Neutrophil (primary cell): ENCODE data around the gene CLIC3.

Source experiments
- H3K27ac ChIP-seq: fragments of 200-600 bp; sonication (generic); 2 replicates; pipeline ENCODE4 v1.5.1; 2016; ENCODE audit warnings: mild to moderate bottlenecking, moderate library complexity
- H3K27me3 ChIP-seq: fragments of 200-600 bp; sonication (generic); 2 replicates; pipeline ENCODE4 v1.6.0; 2016; ENCODE audit warnings: mild to moderate bottlenecking
- H3K36me3 ChIP-seq: fragments of 200-600 bp; sonication (generic); 2 replicates; pipeline ENCODE4 v1.5.1; 2017
- H3K4me1 ChIP-seq, 2 experiments: fragments of 200-600 bp in 1 of 2; sonication (generic) in 1 of 2; 1 replicate in 1 of 2; 2 replicates in 1 of 2; pipeline versions ENCODE4 v1.5.1 to v1.6.1; 2013 to 2016; ENCODE audit warnings: low read depth in 1 of 2, low read length in 1 of 2, mild to moderate bottlenecking in 1 of 2, moderate library complexity in 1 of 2; ENCODE audit not compliant: control insufficient read depth in 1 of 2, insufficient read depth in 1 of 2
- H3K4me3 ChIP-seq, 2 experiments: fragments of 200-600 bp in 1 of 2; sonication (generic) in 1 of 2; 1 replicate in 1 of 2; 2 replicates in 1 of 2; pipeline ENCODE4 v1.5.1; 2013 to 2016; ENCODE audit warnings: low read depth in 1 of 2, low read length in 1 of 2, mild to moderate bottlenecking in 1 of 2, moderate library complexity in 1 of 2
- H3K9me3 ChIP-seq: fragments of 200-600 bp; sonication (generic); 2 replicates; pipeline ENCODE4 v1.5.1; 2016
- CTCF ChIP-seq: fragments of 200-600 bp; sonication (generic); IDR thresholded peaks from 2 replicates; pipeline ENCODE4 v1.5.1; 2016; ENCODE audit warnings: antibody characterized with exemption

CLIC3 gene

GRCh38 chr9:137011156-137011555 is 14.8 kb upstream of the CLIC3 start:
- H3K4me1 ChIP-seq, result no peaks in the 10 kb centered on the region
- no peak overlapping the region for H3K27ac ChIP-seq
- peaks cover 96% of the 10 kb centered on the region for H3K36me3 ChIP-seq
- H3K9me3 ChIP-seq, result no peaks in the 10 kb centered on the region
- no peaks in the 10 kb centered on the region for H3K27me3 ChIP-seq
- no peak for TF ChIP-seq CTCF
- no peak overlapping the region for H3K4me3 ChIP-seq

GRCh38 chr9:137009938-137010732 is 13.8 kb upstream of the CLIC3 start:
- H3K4me1 ChIP-seq, result no peaks in the 10 kb centered on the region
- no peak overlapping the region for H3K27ac ChIP-seq
- no peaks in the 10 kb centered on the region for H3K27me3 ChIP-seq
- H3K36me3 ChIP-seq, result peaks cover 86% of the 10 kb centered on the region
- TF ChIP-seq CTCF, result no peak
- H3K4me3 ChIP-seq, result no peak overlapping the region
- no peaks in the 10 kb centered on the region for H3K9me3 ChIP-seq

- no peak for TF ChIP-seq CTCF
- peaks cover 77% of the 10 kb centered on the region for H3K36me3 ChIP-seq
Observed at GRCh38 chr9:137009217-137009616, 12.8 kb upstream of the CLIC3 start.

GRCh38 chr9:137008312-137008711 is 11.9 kb upstream of the CLIC3 start:
- Histone ChIP-seq H3K4me1 (no peaks in the 10 kb centered on the region), H3K9me3 (no peaks in the 10 kb centered on the region), H3K27ac (no peak overlapping the region), H3K4me3 (no peak overlapping the region), H3K27me3 (no peaks in the 10 kb centered on the region), H3K36me3 (peaks cover 68% of the 10 kb centered on the region)
- no peak for TF ChIP-seq CTCF

More at GRCh38 chr9:137009217-137009616, 12.8 kb upstream of the CLIC3 start:
- no peaks in the 10 kb centered on the region for H3K9me3 ChIP-seq
- H3K4me1 ChIP-seq, result no peaks in the 10 kb centered on the region
- no peaks in the 10 kb centered on the region for H3K27me3 ChIP-seq
- H3K27ac ChIP-seq, result no peak overlapping the region
- H3K4me3 ChIP-seq, result no peak overlapping the region

GRCh38 chr9:137007816-137008270 is 11.5 kb upstream of the CLIC3 start:
- Histone ChIP-seq H3K27me3 (no peaks in the 10 kb centered on the region), H3K4me3 (no peak overlapping the region), H3K9me3 (no peaks in the 10 kb centered on the region), H3K36me3 (peaks cover 63% of the 10 kb centered on the region), H3K4me1 (no peaks in the 10 kb centered on the region), H3K27ac (no peak overlapping the region)
- no peak for TF ChIP-seq CTCF
